Uterus (tissue), 4 donors: ENCODE measurements around the gene SERPIND1. TPM values are rescaled to one million over a fixed set of nuclear protein-coding genes. Genes with fewer than 3 reads are reported as not detected.
"Not testable (repeated sequence)": the region's sequence is repeated elsewhere in the genome, so short reads cannot be mapped to it uniquely, and the experiment has no call there.

Experiments
- DNase-seq, 2 donors: peaks; one replicate each; pipeline ENCODE4 v3.0.0-alpha.2; 2019 to 2020
- H3K27ac ChIP-seq, 2 donors: fragments of 200-600 bp; sonication (generic); 1 replicate in 1 of 2; 2 replicates in 1 of 2; pipeline ENCODE4 v1.5.1; 2016 to 2018
- H3K27me3 ChIP-seq, 2 donors: fragments of 200-600 bp; sonication (generic); one replicate each; pipeline ENCODE4 v1.5.1; 2018 to 2019; ENCODE audit warnings: control low read depth in 1 of 2
- H3K36me3 ChIP-seq, 2 donors: fragments of 200-600 bp; sonication (generic); one replicate each; pipeline ENCODE4 v1.5.1; 2019; ENCODE audit warnings: control low read depth in 1 of 2
- H3K4me1 ChIP-seq, 2 donors: fragments of 200-600 bp; sonication (generic); one replicate each; pipeline ENCODE4 v1.5.1; 2018 to 2019; ENCODE audit warnings: control low read depth in 1 of 2
- H3K4me3 ChIP-seq, 2 donors: fragments of 200-600 bp; sonication (generic); 1 replicate in 1 of 2; 2 replicates in 1 of 2; pipeline ENCODE4 v1.5.1; 2018 to 2019; ENCODE audit warnings: mild to moderate bottlenecking in 1 of 2
- H3K9me3 ChIP-seq, 2 donors: fragments of 200-600 bp; sonication (generic); one replicate each; pipeline ENCODE4 v1.5.1; 2019; ENCODE audit warnings: control low read depth in 1 of 2
- POLR2A ChIP-seq, 2 donors: fragments of 450-650 bp; IDR thresholded peaks; one replicate each; pipeline ENCODE4 v1.6.1; 2016; ENCODE audit warnings: antibody characterized with exemption in 2 of 2, mild to moderate bottlenecking in 1 of 2, moderate library complexity in 1 of 2
- intact Hi-C: fragments of 100-400 bp; cut with DNase I; formaldehyde crosslinking; loops from one replicate; pipeline ENCODE4 v1.15.1; 2023; ENCODE audit warnings: low total_unique reads
- total RNA-seq, 4 donors: library from RNA; depleted of rRNA in 3 of 4; stranded (reverse); fragments of >200 nt in 3 of 4; gene quantifications; one replicate each; pipeline versions ENCODE4 v1.1.0 to v1.2.4, GENCODE V29; 2014 to 2023
- TF ChIP-seq, protein P1 (sequence below), 4 experiments: fragments of 200-600 bp in 2 of 4; fragments of 450-650 bp in 2 of 4; sonication (generic) in 2 of 4; IDR thresholded peaks; one replicate each; pipeline ENCODE4 v1.5.1; 2016 to 2019; ENCODE audit warnings: antibody characterized with exemption in 4 of 4, mild to moderate bottlenecking in 2 of 4, moderate library complexity in 1 of 4
- donor health status: DM: yes; HTN: yes; CAD: no.

Gene SERPIND1
- total RNA-seq, 4 donors from 2014 or later, result 1.0 to 4.5 TPM; not detected in 2

DNA sequence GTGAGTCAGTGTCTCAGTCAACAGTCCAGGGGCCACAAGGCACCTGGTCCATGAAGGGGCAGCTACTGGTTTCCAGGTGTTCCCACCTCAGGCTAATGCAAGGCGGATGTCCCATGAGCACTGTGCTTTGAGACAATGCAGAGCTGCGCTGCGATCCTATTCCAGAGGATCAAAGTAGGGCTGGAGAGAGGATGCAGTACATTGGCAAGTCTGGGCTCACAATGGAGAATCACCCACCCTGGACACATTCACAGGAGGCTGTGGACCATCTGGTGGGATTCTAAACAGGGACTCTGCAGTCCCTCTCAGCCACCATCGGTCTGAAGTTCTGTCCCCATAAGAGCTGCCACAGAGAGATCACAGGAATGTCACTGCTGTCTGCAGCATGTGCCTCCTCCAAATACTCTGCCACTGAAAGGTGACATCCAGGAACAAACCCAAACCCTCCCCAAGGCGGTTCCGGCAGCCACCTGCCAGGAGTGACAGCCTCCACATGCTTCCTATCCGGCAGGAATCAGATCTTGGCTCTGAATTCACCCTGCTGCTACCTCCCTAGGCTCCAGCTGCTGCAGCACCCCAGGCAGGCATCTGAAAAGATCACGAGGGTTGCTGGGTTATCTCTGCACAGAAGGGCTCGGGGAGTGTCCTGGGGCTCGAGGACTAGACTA, 45.3 kb upstream of the SERPIND1 start:
- TF ChIP-seq, protein P1, sequence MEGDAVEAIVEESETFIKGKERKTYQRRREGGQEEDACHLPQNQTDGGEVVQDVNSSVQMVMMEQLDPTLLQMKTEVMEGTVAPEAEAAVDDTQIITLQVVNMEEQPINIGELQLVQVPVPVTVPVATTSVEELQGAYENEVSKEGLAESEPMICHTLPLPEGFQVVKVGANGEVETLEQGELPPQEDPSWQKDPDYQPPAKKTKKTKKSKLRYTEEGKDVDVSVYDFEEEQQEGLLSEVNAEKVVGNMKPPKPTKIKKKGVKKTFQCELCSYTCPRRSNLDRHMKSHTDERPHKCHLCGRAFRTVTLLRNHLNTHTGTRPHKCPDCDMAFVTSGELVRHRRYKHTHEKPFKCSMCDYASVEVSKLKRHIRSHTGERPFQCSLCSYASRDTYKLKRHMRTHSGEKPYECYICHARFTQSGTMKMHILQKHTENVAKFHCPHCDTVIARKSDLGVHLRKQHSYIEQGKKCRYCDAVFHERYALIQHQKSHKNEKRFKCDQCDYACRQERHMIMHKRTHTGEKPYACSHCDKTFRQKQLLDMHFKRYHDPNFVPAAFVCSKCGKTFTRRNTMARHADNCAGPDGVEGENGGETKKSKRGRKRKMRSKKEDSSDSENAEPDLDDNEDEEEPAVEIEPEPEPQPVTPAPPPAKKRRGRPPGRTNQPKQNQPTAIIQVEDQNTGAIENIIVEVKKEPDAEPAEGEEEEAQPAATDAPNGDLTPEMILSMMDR (IDR thresholded peaks at IDR 0.05), result no peak
- no peak for TF ChIP-seq POLR2A (IDR thresholded peaks at IDR 0.05)
- no peaks in the 10 kb centered on the region for H3K4me1 ChIP-seq
- H3K36me3 ChIP-seq, result no peaks in the 10 kb centered on the region
- no peaks in the 10 kb centered on the region for H3K27me3 ChIP-seq
- intact Hi-C loops, result no loop called here
- no peak overlapping the region for H3K27ac ChIP-seq
- no peaks in the 10 kb centered on the region for H3K9me3 ChIP-seq
- no peak overlapping the region for H3K4me3 ChIP-seq
- DNase-seq, result no peak

DNA sequence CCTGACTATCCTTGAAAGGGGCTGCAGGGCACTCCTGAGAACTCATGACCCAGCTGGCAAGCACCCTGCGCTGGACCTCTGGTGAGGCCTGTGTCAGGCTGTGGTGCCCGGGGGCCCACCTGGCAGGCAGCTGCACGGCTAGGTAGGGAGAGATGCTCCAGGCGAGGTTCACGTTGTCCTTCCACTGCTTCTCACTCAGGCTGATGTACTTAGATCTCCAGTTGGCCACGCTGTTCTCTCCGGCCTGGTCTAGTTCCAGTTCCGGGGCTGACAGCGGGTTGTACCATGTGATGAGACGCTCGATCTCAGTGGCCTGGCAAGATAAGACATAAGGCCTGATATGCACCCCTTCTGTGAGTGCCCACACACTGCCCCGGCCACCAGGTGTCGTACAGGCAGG, 44.7 kb upstream of the SERPIND1 start:
- Histone ChIP-seq H3K4me3 (no peak overlapping the region), H3K9me3 (no peaks in the 10 kb centered on the region), H3K27me3 (no peaks in the 10 kb centered on the region), H3K4me1 (no peaks in the 10 kb centered on the region), H3K27ac (no peak overlapping the region), H3K36me3 (no peaks in the 10 kb centered on the region)
- DNase-seq, result no peak
- intact Hi-C loops, result no loop called here
- TF ChIP-seq, protein P1 (IDR thresholded peaks at IDR 0.05), result no peak
- no peak for TF ChIP-seq POLR2A (IDR thresholded peaks at IDR 0.05)

DNA sequence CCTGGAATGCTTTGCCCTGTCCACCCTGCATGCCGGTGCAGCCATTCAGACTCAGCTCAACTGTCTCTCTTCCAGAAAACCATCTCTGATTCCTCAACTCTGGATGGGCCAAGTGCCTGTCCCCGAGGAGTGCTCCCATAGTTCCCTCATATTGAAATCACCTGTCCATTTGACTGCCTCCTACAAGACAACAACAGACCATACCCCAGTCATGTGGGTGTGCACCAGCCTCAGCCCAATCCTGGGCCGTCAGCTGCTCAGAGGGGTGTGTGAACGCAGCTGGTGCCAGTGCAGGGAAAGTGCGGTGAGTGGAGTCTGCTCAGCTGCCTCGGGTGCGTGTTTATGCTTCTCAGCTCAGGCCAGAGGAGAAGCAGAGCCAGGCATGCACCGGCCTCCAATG, 41.5 kb upstream of the SERPIND1 start:
- intact Hi-C loops, H3K9me3 ChIP-seq, DNase-seq, H3K4me3 ChIP-seq, H3K27me3 ChIP-seq, H3K4me1 ChIP-seq, H3K36me3 ChIP-seq, H3K27ac ChIP-seq: not testable (repeated sequence)

DNA sequence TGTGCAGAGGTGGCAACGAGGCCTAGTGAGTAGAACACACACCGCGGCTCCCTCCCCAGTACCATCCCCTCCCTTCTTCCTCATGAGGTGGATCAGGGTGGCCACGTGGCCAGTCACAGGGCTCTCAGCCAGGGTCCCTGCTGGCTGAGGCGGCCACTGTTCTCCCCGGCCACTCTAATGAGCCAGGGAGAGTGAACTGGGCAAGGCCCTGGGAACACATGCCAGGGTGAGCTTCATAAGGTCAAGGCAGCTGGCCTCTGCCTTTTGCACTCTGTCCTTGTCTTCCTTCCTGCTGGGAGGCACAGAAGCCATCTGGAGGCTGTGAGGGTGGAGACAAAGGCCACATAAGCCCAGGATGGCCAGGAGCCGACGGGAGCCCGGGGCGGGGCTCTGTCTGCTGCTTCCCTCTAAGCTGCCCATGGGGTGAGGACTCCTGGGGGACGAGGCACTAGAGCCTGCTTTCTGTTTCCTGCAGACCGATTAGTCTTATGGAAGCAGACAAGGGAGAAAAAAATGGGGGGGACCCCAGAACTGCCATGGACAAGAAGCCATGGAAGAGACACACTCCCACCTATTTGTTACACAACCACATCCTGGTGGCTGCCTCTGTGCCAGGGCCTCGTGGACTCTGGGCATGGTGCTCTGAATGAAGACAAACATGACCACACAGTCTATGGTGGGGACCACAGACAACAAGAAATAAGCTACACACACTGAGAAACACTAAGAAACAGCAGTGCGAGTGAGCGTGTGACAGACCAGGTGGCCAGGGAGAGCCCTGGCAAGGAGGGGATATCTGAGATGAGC, 38.4 kb upstream of the SERPIND1 start:
- H3K27ac ChIP-seq, H3K9me3 ChIP-seq, H3K36me3 ChIP-seq, H3K4me3 ChIP-seq, H3K4me1 ChIP-seq, intact Hi-C loops, DNase-seq, H3K27me3 ChIP-seq: not testable (repeated sequence)

DNA sequence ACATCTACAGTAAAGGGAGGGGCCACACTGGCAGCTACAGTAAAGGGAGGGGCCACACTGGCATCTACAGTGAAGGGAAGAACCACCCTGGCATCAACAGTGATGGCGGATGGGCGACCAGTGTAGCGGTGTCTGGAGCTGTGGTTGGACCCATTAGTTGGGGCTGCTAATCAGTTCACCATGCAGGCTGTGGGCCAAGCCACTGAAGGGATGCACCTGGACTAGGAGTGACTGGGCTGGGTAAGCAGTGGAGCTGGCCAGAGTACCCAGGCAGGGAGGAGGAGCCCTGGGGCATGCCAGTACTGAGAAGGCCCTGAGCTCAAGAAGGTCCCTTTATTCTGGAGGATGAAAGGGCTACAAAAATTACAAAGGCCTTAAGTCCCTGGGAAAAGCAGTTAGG, 37.0 kb upstream of the SERPIND1 start:
- DNase-seq, H3K9me3 ChIP-seq, H3K27ac ChIP-seq, H3K27me3 ChIP-seq, H3K4me3 ChIP-seq, H3K4me1 ChIP-seq, intact Hi-C loops, H3K36me3 ChIP-seq: not testable (repeated sequence)

DNA sequence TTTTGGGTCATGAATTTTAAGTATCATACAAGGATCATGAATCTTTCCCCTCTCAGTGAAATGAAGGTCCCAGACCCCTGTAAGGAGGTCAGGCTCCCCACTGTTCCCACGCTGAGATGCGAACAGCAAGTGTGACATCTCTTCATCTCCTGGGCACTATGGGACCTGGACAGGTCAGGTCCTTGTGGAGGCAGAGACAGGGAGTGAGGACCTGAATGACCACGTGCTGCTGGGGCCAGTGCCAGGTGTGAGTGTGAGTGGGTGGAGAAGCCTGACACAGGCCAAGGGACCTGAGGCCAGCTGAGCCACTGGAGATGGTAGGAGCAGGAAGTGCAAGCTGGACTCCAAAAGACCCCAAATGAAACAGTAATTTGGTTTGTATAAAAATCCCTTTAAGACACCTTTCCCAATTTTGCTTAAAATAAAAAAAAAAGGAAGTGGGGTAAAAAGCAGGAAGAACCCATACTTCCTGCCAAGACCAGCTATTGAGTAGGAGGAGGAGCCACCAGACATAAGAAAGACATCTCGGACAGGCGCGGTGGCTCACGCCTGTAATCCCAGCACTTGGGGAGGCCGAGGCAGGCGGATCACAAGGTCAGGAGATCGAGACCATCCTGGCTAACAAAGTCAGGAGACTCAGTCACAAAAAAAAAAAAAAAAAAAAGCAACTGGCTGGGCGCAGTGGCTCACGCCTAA, 35.4 kb upstream of the SERPIND1 start:
- intact Hi-C loops, result no loop called here
- TF ChIP-seq, protein P1 (IDR thresholded peaks at IDR 0.05), result no peak
- no peak for TF ChIP-seq POLR2A (IDR thresholded peaks at IDR 0.05)
- Histone ChIP-seq H3K9me3 (no peaks in the 10 kb centered on the region), H3K36me3 (no peaks in the 10 kb centered on the region), H3K27ac (no peak overlapping the region), H3K27me3 (no peaks in the 10 kb centered on the region), H3K4me1 (no peaks in the 10 kb centered on the region), H3K4me3 (no peak overlapping the region)
- DNase-seq, result no peak
